SK-N-MC (cell line): ENCODE results near the gene ZNF335.

ENCODE experiments used
- EZH2 ChIP-seq: fragments of 200-600 bp; sonication (generic); IDR thresholded peaks from one replicate; pipeline ENCODE4 v1.6.1; 2017; ENCODE audit warnings: antibody characterized with exemption
- FOXP2 ChIP-seq: optimal IDR thresholded peaks from 2 replicates; pipeline ENCODE3; 2011; ENCODE audit warnings: mild to moderate bottlenecking, moderate library complexity; ENCODE audit not compliant: insufficient read depth; ENCODE audit errors: extremely low read length, control extremely low read depth
- POLR2AphosphoS5 ChIP-seq: IDR thresholded peaks from 2 replicates; pipeline ENCODE4 v1.6.1; 2012; ENCODE audit warnings: mild to moderate bottlenecking, low read depth, low read length, borderline replicate concordance

DNA sequence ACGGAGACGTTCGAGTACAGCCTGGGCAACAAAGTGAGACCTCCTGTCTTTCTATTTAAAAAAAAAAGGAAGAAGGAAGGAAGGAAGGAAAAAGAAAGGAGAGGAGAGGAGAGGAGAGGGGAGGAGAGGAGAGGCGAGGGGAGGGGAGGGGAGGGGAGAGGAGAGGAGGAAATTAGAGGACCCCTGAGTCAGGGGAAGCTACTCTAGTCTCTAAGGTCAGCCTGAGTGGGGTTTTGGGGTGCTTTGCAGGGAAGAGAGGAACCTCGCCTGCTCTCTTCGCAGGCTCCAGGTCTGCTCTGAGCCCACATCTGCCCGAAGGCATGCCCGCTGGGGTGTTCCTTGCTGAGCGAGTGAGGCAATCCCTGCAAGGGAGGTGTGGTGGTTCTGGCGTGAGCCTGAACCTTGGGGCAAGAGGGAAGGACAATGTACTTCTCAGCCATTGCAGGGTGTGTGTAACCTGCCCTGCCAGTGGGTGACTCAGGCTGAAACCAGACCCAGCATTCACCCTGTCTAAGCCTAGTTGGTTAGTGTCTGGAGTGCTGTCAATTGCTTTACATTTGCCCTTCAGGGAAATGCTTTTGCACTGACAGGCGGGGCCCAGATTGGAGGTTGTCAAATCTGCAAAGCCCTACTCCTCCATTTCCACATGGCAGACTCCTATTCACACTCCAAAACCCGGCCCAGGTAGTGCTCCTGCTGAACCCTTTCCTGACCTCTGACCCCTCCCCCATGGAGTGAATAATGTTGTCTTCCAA lies 21.4 kb upstream of the ZNF335 start:
- no peak for TF ChIP-seq POLR2AphosphoS5
- TF ChIP-seq EZH2 = no peak
- TF ChIP-seq FOXP2 = no peak
